ENCODE measurements around the gene GEMIN4.
"Not testable (repeated sequence)": the region's sequence is repeated elsewhere in the genome, so short reads cannot be mapped to it uniquely, and the experiment has no call there.

GEMIN4 gene

DNA sequence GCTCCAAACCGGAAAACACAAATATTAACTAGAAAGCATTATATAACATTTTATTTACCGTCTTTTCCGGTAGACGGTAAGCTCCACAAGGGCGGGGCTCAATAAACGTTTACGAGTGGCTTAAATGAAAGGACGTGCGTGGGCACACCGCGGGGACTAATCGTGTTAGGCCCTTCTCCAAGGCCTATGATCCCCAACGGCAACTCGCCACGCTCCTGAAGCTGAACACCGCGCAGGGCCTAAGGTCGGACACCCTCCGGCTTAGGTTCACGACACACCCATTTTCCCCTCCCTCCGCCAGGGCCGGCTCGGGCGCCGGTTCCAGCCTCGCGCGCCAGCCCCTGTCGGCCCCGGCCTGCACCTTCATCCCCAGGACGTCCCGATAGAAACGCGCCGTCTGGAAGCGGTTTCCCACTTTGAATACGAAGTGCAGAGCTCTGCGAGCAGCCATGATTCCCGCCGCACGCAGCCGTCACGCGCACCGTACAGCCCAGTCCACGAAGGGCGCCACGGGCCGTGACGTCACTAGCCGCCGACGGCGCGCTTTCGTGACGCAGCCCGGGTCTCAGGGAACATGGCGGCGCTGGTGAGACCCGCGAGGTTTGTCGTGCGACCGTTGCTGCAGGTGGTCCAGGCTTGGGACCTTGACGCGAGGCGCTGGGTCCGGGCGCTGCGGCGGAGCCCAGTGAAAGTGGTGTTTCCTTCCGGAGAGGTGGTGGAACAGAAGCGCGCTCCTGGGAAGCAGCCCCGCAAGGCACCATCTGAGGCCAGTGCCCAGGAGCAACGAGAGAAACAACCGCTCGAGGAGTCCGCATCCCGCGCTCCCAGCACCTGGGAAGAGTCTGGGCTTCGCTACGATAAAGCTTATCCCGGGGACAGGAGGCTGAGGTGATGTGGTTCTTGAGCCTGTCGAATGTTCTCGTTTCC is 30.0 kb upstream of the GEMIN4 start, which contains the start of the genes GLOD4 and MRM3:
GLOD4 (minus strand) TSS at position 476 of the 927 bp plus-strand sequence; CDS start at position 451, 25 bp downstream.
MRM3 (plus strand) TSS at position 549 of the 927 bp plus-strand sequence; CDS start at position 575, 26 bp downstream.
- Histone ChIP-seq H3K27me3 (no peaks in the 10 kb centered on the region), H3K36me3 (peaks cover 49% of the 10 kb centered on the region), H4K20me1 (peaks cover 85% of the 10 kb centered on the region), H3K9ac (peak within 1 kb of the TSS; percentile 87), H3K4me2 (peak within 1 kb of the TSS; percentile 98), H3K4me1 (peaks cover 32% of the 10 kb centered on the region), H3K27ac (peak within 1 kb of the TSS; percentile 85), H3K9me3 (no peaks in the 10 kb centered on the region), H3K4me3 (peak within 1 kb of the TSS; percentile 86)
- TF ChIP-seq Cebpa-rat (IDR thresholded peaks at IDR 0.05), result no peak

DNA sequence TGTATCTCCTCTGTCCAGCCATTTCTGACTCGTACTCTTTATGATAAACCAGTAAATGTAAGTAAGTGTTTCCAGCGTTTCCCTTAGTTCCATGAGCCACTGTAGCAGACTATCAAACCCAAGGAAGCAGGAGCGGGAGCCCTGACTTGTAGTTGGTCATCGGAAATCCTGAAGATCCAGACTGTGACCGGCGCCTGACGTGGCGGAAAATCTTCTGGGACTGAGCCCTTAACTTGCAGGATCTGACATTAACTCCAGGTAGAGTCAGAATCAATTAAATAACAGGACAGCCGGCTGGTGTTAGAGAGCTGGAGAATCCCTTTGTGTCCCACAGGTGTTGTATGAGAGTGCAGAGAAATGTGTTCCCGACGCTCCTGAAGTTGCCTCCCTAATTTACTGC is 26.0 kb upstream of the GEMIN4 start:
- Histone ChIP-seq H4K20me1 (peaks cover 89% of the 10 kb centered on the region), H3K4me1 (peaks cover 48% of the 10 kb centered on the region), H3K9me3 (no peaks in the 10 kb centered on the region), H3K4me3 (no peak overlapping the region), H3K36me3 (peaks cover 50% of the 10 kb centered on the region), H3K27me3 (no peaks in the 10 kb centered on the region), H3K27ac (no peak overlapping the region), H3K9ac (no peak overlapping the region), H3K4me2 (no peak overlapping the region)
- TF ChIP-seq Cebpa-rat (IDR thresholded peaks at IDR 0.05), result no peak

DNA sequence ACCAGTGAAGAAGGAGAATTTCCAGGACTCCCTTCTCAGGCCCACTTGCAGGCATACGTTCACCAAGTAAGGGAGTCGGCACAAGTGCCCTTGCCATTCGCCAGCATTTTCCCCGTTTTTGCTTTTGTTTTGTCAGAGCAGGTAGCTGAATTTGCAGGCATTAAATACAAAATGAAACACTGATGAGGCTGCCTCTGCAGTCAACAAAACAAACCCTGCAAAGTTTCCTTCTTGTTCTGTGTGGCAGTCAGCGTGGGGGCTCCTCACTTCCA is 22.2 kb upstream of the GEMIN4 start:
- no peak overlapping the region for H3K27ac ChIP-seq
- no peak overlapping the region for H3K9ac ChIP-seq
- TF ChIP-seq Cebpa-rat (IDR thresholded peaks at IDR 0.05), result no peak
- H3K4me1 ChIP-seq, result peaks cover 47% of the 10 kb centered on the region
- peak overlapping the region; percentile 77 for H3K4me2 ChIP-seq
- no peaks in the 10 kb centered on the region for H3K9me3 ChIP-seq
- H3K4me3 ChIP-seq, result no peak overlapping the region
- H3K27me3 ChIP-seq, result no peaks in the 10 kb centered on the region
- peaks cover 79% of the 10 kb centered on the region for H3K36me3 ChIP-seq
- H4K20me1 ChIP-seq, result peaks cover 100% of the 10 kb centered on the region

DNA sequence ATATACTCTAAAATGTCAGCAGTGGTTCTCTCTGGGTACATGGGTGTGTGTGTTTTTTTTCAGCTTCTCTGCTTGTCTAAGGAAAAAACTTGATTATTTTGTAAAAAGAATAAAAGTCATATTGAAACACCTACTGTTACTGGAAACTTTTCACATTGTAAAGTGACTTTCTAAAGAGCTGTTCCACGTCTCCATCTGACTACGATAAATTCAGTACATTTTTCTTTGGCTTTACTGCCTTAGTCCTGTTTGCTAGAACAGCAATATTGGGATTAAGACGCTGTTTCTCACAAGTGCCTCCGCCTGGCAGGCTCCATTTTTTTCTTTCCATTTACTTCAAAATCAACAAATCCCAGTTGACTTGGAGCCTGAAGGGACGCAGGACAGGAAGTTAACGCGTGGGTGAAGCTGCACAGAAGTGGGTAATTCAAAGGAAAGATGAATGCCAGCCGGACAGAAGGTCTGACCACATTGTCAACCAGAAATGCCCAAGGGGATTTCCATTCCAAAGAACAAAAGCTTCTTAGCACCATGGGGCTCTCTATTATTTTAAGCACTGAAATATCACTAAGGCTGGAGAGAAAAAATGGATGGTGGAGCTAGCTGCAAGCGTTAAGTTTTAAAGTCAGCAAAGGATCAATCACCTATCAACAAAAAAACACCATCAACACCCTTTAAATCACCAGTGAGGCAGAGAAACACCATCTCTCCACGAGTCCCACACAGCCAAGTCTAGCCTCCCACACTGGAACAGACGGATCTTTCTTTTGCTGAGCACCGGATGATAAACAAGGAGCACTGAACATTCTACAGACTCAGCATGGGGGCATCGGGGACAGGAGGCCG is 21.6 kb upstream of the GEMIN4 start:
- Histone ChIP-seq H3K4me2 (peak overlapping the region; percentile 77), H3K27ac (no peak overlapping the region), H3K36me3 (peaks cover 80% of the 10 kb centered on the region), H3K9me3 (no peaks in the 10 kb centered on the region), H3K4me1 (peaks cover 47% of the 10 kb centered on the region), H3K4me3 (no peak overlapping the region), H3K9ac (no peak overlapping the region), H3K27me3 (no peaks in the 10 kb centered on the region), H4K20me1 (peaks cover 100% of the 10 kb centered on the region)
- TF ChIP-seq Cebpa-rat (IDR thresholded peaks at IDR 0.05), result no peak

DNA sequence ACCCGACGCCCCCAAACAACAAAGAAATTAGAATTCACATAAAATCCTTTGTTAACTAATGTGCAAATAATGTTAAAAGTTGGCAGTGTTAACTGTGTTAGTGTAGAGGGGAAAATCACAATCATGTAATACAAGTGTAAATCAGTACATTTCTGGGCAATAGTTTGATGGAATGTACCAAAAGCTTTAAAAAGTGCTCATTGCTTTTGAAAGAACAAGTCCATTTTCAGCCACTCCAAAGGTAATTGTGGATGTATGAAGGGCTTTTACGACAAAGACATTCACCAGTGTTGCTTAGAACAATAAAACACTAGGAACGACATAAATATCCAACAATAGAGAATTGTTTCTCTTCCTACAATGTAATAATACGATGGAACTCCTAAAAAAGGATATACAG is 21.0 kb upstream of the GEMIN4 start:
- no peak overlapping the region for H3K27ac ChIP-seq
- no peaks in the 10 kb centered on the region for H3K9me3 ChIP-seq
- H3K4me3 ChIP-seq, result no peak overlapping the region
- peaks cover 94% of the 10 kb centered on the region for H4K20me1 ChIP-seq
- H3K4me1 ChIP-seq, result peaks cover 47% of the 10 kb centered on the region
- TF ChIP-seq Cebpa-rat (IDR thresholded peaks at IDR 0.05), result no peak
- H3K9ac ChIP-seq, result no peak overlapping the region
- H3K36me3 ChIP-seq, result peaks cover 79% of the 10 kb centered on the region
- H3K4me2 ChIP-seq, result peak overlapping the region; percentile 77
- no peaks in the 10 kb centered on the region for H3K27me3 ChIP-seq

DNA sequence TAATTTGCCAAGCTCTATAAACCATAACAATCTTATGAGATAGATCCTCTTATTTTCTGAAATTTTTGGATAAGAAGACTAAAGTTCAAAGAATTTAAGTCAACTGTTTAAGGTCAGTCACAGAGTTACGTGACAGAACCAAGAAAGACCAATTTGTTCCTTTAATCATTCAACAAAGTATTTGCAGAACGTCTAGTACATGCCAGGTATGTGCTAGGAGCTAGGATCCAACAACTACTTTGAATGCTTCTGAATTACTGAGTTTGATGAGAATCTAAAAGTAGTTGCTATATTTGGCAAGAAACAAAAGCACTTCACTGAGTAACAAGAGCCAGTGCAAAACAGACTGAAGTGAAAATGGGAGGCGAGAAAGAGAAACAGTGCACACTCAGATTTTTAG is 15.0 kb upstream of the GEMIN4 start:
- Histone ChIP-seq H3K27me3 (no peaks in the 10 kb centered on the region), H3K9me3 (no peaks in the 10 kb centered on the region), H3K4me1 (peaks cover 2% of the 10 kb centered on the region), H3K4me2 (no peak overlapping the region), H3K36me3 (peaks cover 99% of the 10 kb centered on the region), H4K20me1 (peaks cover 34% of the 10 kb centered on the region), H3K9ac (no peak overlapping the region), H3K4me3 (no peak overlapping the region), H3K27ac (no peak overlapping the region)
- no peak for TF ChIP-seq Cebpa-rat (IDR thresholded peaks at IDR 0.05)

DNA sequence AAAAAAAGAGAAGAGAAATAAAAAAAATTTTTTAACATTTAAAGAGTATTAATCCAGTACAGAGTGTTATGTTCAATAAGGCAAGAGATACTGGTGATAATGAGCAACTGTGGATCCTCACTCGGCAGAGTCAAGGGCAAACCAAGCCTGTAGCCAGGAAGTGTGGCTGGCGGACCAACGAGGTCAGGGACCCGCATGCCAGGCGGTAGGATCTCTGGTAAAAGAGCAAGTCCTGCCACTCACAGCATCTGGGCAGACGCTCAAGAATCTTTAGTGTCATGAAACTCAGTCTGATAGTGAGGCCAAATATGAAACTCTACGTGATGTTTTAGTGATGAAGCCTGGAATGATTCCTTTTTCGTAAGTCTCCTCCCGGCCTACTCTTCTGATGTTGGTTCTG is 8.3 kb upstream of the GEMIN4 start:
- H3K27ac ChIP-seq, result no peak overlapping the region
- H4K20me1 ChIP-seq, result no peaks in the 10 kb centered on the region
- TF ChIP-seq Cebpa-rat (IDR thresholded peaks at IDR 0.05), result no peak
- no peak overlapping the region for H3K9ac ChIP-seq
- peaks cover 94% of the 10 kb centered on the region for H3K36me3 ChIP-seq
- H3K9me3 ChIP-seq, result no peaks in the 10 kb centered on the region
- no peaks in the 10 kb centered on the region for H3K4me1 ChIP-seq
- H3K27me3 ChIP-seq, result no peaks in the 10 kb centered on the region
- no peak overlapping the region for H3K4me2 ChIP-seq
- H3K4me3 ChIP-seq, result no peak overlapping the region

DNA sequence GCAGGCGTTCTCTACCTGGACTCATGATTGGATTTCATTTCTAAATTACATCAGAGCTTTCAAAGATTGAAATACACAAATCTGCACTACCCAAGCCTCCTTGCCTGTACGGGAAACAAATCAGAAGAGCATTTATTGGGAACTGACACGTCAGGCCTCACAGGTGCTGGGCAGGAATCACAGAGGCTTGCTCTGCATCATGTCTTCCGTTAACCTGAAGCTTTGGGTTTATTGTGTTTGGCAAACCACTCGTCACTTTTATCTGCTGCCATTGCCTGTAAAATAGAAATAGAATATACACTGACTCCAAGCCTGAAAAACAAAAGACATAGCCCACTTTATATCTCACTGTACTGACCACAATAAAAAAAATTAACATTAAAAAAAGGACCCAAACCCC is 7.9 kb upstream of the GEMIN4 start:
- peaks cover 90% of the 10 kb centered on the region for H3K36me3 ChIP-seq

DNA sequence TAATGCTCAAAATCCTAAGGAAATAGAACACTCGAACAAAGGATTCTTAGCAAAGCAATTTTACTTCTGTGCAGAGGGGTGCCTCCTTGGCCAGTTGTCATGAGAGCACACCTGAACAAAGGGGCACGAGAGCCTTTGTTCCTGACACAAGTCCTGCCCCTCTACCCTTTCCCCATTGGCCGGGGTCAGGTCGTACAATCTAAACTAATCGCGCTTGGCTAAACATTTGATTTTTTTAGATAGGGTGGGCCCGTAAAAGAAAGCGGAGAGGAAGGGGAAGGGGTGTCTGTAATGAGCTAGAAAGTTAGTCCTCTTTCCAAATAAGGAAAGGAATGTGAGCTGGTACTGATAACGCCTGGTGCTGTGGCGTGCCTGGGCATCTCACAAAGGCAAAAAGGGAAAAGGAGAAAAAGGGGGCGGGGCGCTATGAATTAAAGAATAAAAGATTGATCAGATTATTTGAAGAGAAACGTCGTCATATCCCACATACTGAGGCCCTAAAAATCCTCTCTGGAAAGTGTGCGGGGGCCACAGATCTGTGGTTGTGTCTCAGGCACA is 4.0 kb upstream of the GEMIN4 start:
- not testable (repeated sequence) for H3K4me3 ChIP-seq, H3K4me1 ChIP-seq, H3K27ac ChIP-seq, H4K20me1 ChIP-seq, H3K4me2 ChIP-seq, H3K9ac ChIP-seq, H3K27me3 ChIP-seq, H3K9me3 ChIP-seq
- H3K36me3 ChIP-seq, result peaks cover 54% of the 10 kb centered on the region

More for the DNA sequence above, 7.9 kb upstream of the GEMIN4 start:
- no peaks in the 10 kb centered on the region for H3K4me1 ChIP-seq
- no peak for TF ChIP-seq Cebpa-rat (IDR thresholded peaks at IDR 0.05)
- no peak overlapping the region for H3K27ac ChIP-seq
- no peaks in the 10 kb centered on the region for H4K20me1 ChIP-seq
- no peak overlapping the region for H3K9ac ChIP-seq
- H3K4me2 ChIP-seq, result no peak overlapping the region
- H3K4me3 ChIP-seq, result no peak overlapping the region
- no peaks in the 10 kb centered on the region for H3K9me3 ChIP-seq
- H3K27me3 ChIP-seq, result no peaks in the 10 kb centered on the region

DNA sequence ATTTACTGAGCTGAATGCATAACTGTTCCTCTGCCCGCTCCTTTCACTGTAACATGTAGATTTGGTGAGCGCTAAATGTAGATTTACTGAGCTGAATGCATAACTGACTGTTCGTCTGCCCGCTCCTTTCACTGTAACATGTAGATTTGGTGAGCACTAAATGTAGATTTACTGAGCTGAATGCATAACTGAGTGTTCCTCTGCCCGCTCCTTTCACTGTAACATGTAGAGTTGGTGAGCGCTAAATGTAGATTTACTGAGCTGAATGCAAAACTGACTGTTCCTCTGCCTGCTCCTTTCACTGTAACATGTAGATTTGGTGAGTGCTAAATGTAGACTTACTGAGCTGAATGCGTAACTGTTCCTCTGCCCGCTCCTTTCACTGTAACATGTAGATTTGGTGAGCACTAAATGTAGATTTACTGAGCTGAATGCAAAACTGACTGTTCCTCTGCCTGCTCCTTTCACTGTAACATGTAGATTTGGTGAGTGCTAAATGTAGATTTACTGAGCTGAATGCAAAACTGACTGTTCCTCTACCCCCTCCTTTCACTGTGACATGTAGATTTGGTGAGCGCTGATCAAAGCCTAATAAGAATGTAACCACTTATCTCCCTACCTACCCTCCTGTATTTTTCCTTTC is 3.4 kb upstream of the GEMIN4 start:
- not testable (repeated sequence) for H3K27me3 ChIP-seq, H3K27ac ChIP-seq, H3K4me3 ChIP-seq, H3K4me2 ChIP-seq, H4K20me1 ChIP-seq, H3K9me3 ChIP-seq, H3K9ac ChIP-seq
- Histone ChIP-seq H3K4me1 (peaks cover 14% of the 10 kb centered on the region), H3K36me3 (peaks cover 48% of the 10 kb centered on the region)
